ENCODE data around the gene ZNF740. TPM values are rescaled to one million over a fixed set of nuclear protein-coding genes. Genes with fewer than 3 reads are reported as not detected.

ZNF740 gene
- total RNA-seq, 1 donor from 2014 or later = 56.8 TPM

- DNase-seq (ENCODE audit: low spot score) = no peak
These were observed 46.3 kb downstream of the ZNF740 start for GRCh38 chr12:53226815-53227214.

DNA sequence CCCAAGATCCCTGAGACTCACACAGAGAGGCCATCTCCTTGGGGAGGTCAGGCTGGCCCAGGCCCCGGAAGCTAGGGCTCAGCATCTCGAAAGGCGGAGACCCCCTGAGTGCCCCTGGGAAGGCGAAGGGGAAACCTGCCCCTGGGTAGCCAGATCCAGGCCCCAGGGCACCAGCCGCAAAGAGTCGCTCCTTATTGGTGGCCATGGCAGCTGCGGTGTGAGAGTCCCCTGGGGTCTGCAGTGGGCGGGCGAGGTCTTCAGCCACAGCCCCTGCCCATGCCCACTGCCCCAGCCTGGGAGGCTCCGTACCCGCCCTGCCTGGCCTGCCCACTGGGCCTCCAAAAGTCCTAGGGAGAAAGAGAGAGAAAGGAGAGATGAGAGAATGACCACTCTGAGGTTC, 46.8 kb downstream of the ZNF740 start:
- no peak for DNase-seq (ENCODE audit: low spot score)

GRCh38 chr12:53227836-53228235, 47.3 kb downstream of the ZNF740 start:
- DNase-seq (ENCODE audit: low spot score) = no peak

DNA sequence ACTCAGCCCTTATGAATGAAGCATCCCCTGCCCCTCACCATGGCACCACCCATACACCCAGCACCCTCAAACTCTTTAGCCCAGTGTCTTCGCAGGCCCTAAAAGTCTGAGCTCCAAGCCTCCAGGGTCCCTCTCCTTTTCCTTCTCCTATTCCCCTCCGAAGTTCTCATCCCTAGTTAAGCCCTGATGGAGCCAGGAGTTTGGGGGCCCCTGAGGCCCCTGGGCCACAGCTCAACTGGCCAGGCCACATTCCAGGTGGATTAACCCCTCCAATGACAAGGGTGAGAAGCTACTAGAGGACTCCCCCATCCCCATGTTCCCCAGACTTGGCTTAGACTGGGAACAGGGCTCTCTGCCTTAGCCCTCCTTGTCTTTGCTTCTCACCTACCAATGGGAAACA, 48.9 kb downstream of the ZNF740 start:
- no peak for DNase-seq (ENCODE audit: low spot score)

DNA sequence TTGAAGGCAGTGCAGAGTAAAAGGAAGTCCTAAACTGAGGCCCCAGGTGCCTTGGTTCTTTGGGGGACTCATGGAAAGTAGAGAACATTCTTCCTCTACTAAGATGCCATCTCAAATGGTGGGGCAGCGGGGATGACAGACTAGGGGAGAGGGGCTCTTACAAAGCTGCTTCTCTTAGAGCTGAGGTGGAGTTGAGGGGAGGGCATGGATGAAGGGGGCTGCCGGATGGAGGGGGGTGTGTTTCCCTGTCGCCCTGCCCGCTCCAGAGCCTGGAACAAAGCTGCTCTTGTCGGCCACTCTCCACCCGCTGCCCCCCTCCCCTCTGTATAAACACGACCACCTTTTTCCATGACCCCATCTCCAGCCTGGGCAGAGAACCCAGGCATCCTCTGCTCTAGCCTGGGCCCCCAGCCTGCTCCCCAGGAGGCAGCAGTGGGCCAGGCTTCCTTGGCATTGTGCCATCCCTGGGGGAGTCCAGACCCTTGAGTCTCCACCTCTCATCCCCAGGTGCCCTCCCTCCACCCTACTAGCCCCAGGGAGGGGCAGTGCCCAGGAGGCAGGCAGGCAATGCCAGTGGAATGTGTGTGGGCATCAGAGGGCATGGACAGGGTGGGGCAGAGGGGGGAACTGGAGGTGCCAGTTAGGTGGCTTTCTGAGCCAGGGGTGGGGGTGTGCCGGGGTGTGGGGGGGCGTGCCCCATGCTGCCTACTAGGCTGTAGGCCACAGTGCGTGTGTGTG, 49.8 kb downstream of the ZNF740 start:
- peak; percentile 93 for DNase-seq (ENCODE audit: low spot score)

GRCh38 chr12:53231671-53231920, 51.1 kb downstream of the ZNF740 start:
- no peak for DNase-seq (ENCODE audit: low spot score)

- DNase-seq (ENCODE audit: low spot score) = peak; percentile 85
These were observed 51.6 kb downstream of the ZNF740 start, which contains the start of gene RARG for GRCh38 chr12:53231921-53232645. TSS of gene RARG (minus strand) at chr12:53232209. CDS start at chr12:53227545, 4,664 bp downstream.

DNA sequence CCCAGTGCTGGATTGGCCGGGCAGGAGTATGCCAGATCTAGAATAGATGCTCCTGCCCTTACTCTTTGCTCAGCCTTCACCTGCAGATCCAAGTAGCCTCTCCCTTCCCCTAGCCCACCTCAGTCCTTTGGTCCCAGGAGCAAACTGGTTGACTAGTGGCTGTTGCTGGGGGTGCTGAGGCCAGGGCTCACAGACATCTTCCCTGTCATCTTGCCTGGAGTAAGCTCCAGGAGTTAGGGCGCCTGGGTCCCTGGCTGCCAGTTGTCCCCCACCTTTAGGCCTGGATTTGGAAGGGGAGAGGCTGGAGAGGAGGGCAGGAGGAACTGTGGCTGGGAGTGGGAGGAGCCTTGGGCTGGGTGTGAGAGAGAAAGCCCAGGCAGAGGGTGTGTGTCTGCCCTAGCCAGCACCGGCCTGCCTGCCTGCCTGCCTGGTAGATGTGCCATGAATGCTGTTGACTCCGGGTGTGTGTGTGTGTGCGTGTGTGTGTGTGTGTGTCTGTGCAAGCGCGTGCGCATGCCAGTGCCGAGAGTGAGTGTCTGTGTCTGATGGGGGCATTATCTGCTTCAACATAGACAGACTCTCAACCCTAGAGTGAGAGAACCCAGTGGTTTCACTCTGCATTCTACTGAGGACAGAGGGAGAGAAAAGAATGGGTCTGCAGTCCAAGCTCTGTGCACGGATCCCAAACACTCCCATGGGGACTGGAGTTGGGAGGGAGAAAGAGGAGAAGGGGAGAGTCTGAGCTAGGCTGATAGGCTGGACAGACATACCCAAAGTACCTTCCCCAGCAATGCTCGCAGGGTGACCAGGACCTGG, 52.3 kb downstream of the ZNF740 start:
- DNase-seq (ENCODE audit: low spot score) = peak; percentile 89

GRCh38 chr12:53233671-53234121, 53.2 kb downstream of the ZNF740 start:
- no peak for DNase-seq (ENCODE audit: low spot score)

DNA sequence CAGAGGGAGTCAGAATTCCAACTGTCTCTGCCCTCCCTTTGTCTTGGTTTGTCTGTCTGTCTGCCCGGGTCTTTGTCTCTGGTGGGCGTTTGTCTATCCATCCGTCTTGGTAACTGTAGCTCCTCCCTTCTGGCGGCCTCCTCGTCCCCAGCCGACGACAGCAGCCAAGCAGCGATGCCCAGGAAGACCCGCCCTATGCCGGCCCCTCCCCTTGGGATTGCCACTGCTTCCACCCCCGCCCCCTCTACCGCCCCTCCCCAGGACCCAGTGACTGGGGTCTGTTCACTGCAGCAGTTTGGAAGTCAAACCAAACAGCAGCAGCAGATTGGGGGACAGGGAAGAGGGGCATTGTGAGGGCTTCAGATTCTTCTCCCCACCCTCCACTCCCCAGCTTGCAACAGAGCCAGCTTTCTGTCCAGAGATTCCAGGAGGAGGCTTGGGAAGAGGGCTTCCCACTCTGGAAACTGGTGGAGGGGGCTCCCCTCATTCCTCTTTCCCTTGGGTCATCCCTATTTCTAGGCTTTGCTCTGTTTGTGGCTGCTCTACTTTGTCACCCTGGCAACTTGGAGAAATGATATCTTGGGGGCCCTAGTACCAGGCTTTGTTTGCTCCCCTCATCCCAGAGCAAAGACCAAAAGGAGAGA, 53.9 kb downstream of the ZNF740 start:
- DNase-seq (ENCODE audit: low spot score) = no peak

DNA sequence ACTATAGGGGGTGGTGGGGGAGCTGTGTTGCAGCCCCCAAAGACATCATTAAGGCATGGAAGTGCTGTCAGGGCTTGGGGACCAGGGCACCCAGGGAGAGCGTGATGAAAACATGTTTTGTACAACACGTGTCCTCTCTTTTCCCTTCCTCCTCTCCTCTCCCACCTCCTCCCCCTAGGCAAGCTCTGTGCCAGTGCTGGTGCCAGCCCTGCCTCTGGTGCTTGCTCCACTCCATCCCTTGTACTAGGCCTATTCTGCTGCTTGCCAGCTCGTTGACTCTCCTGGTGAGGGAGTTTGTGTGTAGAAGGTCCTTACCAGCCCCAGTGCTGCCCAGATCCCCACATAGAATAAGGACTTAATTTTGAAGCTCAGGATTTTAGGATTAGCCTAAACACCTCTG, 54.6 kb downstream of the ZNF740 start:
- DNase-seq (ENCODE audit: low spot score) = no peak

DNA sequence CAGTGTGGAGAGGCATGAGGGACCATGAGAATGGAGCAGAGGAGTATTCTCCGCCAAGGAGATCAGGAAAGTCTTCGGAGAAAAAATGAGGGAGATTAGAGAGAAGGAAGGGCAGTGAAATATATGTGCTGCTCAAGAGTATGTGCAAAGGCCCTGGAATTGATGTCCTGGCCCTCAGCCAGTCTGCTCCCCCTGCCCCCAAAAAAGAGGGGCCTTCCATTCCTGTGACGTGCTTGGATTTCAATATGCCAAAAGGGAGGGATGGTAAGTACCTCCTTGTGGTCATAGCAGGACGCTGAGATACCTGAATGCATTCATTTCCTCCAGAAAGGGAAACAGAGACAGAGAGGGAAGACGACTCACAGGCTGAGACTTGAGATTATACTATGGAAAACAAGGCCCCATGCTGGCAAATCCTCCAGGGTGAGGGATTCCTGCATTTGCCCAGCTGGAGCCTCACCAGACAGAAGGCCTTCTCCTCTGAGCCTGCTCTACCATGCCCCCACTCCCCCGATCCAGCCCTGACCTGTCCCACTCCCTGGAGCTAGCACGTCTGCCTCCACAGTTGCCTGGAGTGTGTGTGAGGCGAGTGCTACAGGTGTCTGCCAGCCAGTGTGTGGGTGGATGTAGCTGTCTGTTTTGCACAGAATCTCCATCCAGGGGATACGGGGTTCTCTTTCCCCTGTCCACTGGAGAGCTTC, 55.4 kb downstream of the ZNF740 start:
- no peak for DNase-seq (ENCODE audit: low spot score)

GRCh38 chr12:53236443-53237111, 56.1 kb downstream of the ZNF740 start:
- DNase-seq (ENCODE audit: low spot score) = no peak

DNA sequence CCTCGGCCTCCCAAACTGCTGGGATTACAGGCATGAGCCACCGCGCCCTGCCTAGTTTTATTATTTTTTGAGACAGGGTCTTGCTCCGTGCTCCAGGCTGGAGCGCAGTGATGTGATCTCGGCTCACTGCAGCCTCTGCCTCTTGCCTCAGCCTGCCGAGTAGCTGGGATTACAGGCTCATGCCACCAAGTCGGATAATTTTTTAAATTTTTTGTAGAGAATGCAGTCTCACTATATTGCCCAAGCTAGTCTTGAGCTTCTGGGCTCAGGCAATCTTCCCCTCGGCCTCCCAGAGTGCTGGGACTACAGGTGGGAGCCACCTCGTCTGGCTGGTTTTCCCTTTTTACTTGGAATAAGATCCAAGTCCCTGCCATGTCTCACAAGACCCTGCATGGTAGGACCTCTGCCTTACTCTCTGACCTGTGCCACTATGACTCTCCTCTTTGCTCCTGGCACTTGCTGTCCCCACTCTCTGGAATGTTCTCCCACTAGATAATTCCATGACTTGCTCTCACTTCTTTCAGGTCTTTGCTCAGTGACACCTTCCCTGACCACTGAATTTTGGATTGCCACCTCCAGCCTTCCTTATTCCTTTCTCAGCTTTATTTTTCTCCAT, 59.2 kb downstream of the ZNF740 start:
- no peak for DNase-seq (ENCODE audit: low spot score)

- no peak for DNase-seq (ENCODE audit: low spot score)
These were observed 61.3 kb downstream of the ZNF740 start for GRCh38 chr12:53241623-53242412.

- DNase-seq (ENCODE audit: low spot score) = no peak
These were observed 63.8 kb downstream of the ZNF740 start for GRCh38 chr12:53244337-53244736.
